Stimulated activated CD8-positive, alpha-beta memory T cell treated with anti-CD3 and anti-CD28 coated beads, Interleukin-4, amount 100 ng/mL, for 48 hours (primary cell): ENCODE measurements around the gene CNGB1.
"Not testable (repeated sequence)": the region's sequence is repeated elsewhere in the genome, so short reads cannot be mapped to it uniquely, and the experiment has no call there.

Experiments
- DNase-seq: peaks from one replicate; pipeline ENCODE4 v3.0.0-alpha.2; 2020

CNGB1 gene

GRCh38 chr16:57970970-57971369 lies at the start of gene CNGB1:
TSS of gene CNGB1 (minus strand) at chr16:57971128. CDS start at chr16:57967286, 3,842 bp downstream.
- no peak for DNase-seq

GRCh38 chr16:58019866-58020538 lies 49.1 kb upstream of the CNGB1 start:
- no peak for DNase-seq

- DNase-seq, result no peak
Measured at GRCh38 chr16:58018803-58019202, 47.9 kb upstream of the CNGB1 start.

- no peak for DNase-seq
Measured at GRCh38 chr16:58016840-58017446, 46.0 kb upstream of the CNGB1 start.

- no peak for DNase-seq
Measured at GRCh38 chr16:58013201-58013956, 42.5 kb upstream of the CNGB1 start.

- DNase-seq, result no peak
Measured at GRCh38 chr16:58012481-58012880, 41.6 kb upstream of the CNGB1 start.

GRCh38 chr16:58011652-58012051 lies 40.7 kb upstream of the CNGB1 start:
- no peak for DNase-seq

- no peak for DNase-seq
Measured at GRCh38 chr16:58010886-58011285, 40.0 kb upstream of the CNGB1 start.

GRCh38 chr16:58009856-58010416 lies 39.0 kb upstream of the CNGB1 start:
- DNase-seq, result no peak

GRCh38 chr16:58004736-58005135 lies 33.8 kb upstream of the CNGB1 start:
- not testable (repeated sequence) for DNase-seq

GRCh38 chr16:58002936-58003335 lies 32.0 kb upstream of the CNGB1 start:
- no peak for DNase-seq

GRCh38 chr16:58002416-58002800 lies 31.5 kb upstream of the CNGB1 start:
- DNase-seq, result no peak

GRCh38 chr16:58001781-58002415 lies 31.0 kb upstream of the CNGB1 start:
- no peak for DNase-seq

- DNase-seq, result peak; percentile 87
Measured at GRCh38 chr16:58000706-58001676, 30.1 kb upstream of the CNGB1 start, which contains the start of gene USB1. TSS of gene USB1 (plus strand) at chr16:58001407. CDS start at chr16:58001484, 77 bp downstream.

- no peak for DNase-seq
Measured at GRCh38 chr16:57999971-58000705, 29.2 kb upstream of the CNGB1 start, which contains the start of gene ZNF319. TSS of gene ZNF319 (minus strand) at chr16:58000672. CDS start at chr16:57998265, 2,407 bp downstream.

GRCh38 chr16:57999366-57999970 lies 28.5 kb upstream of the CNGB1 start:
- DNase-seq, result peak; percentile 51

- DNase-seq, result no peak
Measured at GRCh38 chr16:57998992-57999365, 28.1 kb upstream of the CNGB1 start.

- peak; percentile 76 for DNase-seq
Measured at GRCh38 chr16:57998486-57998885, 27.6 kb upstream of the CNGB1 start.

- DNase-seq, result no peak
Measured at GRCh38 chr16:57997528-57998265, 26.8 kb upstream of the CNGB1 start.

- no peak for DNase-seq
Measured at GRCh38 chr16:57997176-57997527, 26.2 kb upstream of the CNGB1 start.
